Measurements from ENCODE around the gene ZP2.
A peak's percentile ranks its signal among the peaks of the same experiment; 100 is the strongest.
"Not testable (repeated sequence)": the region's sequence is repeated elsewhere in the genome, so short reads cannot be mapped to it uniquely, and the experiment has no call there.

The ZP2 gene

DNA sequence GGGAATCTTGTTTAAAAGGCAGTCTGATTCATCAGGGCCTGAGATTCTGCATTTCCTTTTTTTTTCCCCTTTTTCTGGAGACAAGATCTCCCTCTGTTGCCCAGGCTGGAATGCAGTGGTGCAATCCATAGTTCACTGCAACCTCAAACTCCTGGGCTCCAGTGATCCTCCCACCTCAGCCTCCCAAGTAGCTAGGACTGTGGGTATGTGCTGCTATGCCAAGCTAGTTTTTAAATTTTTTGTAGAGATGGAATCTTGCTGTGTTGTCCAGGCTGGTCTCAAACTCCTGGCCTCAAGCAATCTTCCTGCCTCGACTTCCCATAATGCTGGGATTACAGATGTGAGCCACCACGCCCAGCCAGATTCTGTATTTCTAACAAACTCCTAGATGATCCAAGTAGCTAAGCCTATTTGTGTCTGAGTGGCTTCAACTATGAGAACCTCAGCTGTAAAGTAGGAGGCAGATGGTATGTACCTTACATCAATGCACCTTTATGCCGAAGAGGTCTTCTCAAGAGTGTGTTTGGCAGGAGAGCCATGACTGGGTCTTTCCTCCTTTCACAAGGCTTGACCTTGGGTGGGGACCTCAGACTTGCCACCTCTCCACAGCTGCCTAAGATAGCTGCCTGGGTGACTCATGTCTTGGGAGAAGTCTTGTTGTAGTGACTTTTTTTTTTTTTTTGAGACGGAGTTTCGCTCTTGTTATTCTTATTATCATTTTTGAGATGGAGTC lies 42.0 kb downstream of the ZP2 start:
- DNase-seq: no peak

DNA sequence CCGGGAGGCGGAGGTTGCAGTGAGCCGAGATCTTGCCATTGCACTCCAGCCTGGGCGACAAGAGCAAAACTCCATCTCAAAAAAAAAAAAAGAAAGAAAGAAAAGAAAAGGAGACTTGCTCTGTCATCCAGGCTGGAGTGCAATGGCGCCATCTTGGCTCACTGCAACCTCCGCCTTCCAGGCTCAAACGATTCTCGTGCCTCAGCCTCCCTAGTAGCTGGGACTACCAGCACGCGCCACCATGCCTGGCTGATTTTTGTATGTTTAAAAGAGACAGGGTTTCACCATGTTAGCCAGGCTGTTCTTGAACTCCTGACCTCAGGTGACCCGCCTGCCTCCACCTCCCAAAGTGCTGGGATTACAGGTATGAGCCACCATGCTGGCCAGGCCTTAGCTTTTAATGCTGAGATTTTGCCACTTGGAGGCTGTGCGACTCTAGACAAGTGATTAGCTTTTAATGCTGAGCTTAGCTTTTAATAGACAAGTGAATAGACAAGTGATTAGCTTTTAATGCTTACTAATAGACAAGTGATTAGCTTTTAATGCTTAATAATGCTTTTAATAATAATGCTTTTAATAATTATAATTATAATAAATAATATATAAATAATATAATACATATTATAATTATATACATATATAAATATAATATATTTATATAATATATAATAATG lies 43.3 kb downstream of the ZP2 start:
- DNase-seq: no peak

DNA sequence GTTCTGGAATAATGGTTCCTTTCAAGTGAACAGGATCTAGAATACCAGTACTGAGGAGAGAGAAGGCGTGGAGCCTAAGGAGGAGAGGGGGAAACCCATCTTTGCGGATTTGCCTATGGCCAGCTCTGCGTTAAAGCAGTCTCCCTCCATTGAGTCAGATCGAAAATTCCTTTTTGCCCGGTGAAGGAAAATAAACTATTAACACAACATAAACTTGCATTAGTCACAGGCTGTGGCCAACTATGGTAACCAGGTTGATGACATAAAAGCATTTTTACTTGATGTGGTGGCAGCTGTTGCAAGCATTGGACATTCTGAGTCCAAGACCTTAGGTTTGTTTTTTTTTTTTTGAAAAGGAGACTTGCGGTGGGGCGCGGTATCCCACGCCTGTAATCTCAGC lies 44.0 kb downstream of the ZP2 start:
- DNase-seq: no peak

DNA sequence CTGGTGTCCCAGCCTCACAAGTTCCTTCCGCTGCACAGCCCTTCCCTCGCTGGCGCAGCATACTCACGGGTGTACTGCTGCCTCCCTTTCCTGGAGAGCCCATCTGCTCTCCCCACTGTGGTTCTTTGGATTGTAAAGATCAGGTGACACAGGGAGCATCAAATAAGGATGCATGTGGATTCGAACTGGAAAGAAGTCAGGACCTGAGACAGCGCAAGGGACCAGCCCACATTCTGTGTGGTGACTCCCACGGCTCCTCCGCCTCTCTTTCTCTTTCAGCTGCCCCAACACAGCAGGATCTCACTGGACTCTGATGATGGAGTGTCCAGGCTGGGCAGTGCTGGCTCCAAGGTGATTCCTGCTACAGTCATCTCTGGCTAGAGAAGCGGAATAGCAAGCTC lies 44.8 kb downstream of the ZP2 start:
- DNase-seq: peak; percentile 50 to 82

DNA sequence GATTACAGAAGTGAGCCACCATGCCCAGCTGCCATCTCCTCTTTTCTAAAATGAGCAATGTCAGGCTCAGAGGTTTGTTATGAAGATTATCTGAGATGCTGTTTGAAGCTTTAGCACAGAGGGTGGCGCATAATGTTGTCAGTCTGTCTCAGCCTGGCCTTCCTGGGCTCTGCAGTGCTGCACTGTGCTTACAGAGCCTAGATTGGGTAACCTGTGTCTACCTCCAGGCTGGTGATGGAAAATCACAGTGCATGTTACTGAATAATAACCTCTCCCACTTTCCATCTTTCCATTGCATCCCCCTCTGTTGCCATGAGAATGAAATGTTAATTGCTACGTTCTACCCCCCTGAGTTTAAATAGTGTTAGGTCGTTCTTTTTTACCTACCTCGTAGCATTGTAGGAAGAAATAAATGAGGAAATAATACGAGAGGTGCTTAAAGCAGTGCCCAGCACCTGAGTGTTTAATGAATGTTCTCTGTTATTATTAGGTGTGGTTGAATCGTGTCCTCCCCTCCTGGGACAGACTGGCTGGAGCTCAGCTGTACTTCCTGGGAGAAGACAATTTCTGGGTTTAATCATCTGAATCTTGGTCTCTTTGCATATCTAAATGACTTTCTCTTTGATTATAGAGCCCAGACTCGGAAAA lies 46.7 kb downstream of the ZP2 start:
- DNase-seq: no peak

DNA sequence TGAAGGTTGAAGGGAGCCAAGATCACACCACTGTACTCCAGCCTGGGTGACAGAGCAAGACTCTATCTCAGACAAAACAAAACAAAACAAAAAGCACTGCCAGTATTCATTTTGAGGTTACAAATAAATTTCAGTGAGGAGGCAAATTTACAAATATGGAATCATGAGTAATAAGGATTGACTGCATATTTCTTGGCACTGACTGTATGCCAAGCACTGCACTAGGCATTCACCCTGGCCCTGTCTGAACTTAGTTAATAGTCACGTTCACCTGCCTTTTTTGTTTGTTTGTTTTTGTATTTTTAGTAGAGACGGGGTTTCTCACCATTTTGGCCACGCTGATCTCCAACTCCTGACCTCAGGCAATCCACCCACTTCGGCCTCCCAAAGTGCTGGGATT lies 47.8 kb downstream of the ZP2 start:
- DNase-seq: no peak

DNA sequence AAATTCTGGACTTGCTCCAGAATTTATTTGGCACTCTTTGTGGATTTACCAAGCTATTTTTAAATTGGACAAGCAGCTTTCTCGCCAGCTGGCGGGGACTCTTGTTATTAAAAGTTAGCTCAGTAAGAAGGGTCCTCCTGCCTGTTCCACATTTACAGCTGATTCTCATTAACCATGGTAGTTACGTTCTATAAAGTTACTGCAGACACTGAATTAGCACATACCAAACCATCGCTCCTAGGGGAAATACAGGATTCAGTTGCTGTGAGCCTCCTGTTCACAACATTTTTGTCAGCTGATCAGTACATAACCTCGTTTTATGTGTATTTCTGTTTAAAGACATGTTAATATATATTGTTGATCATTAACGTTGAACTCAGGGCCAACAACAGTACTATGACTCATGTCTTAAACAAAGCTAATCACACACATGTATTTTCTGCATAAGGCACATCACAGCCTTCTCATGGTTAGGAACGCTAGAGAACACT lies 48.7 kb downstream of the ZP2 start:
- peak in 1 of 2 experiments; percentile 52 for DNase-seq

DNA sequence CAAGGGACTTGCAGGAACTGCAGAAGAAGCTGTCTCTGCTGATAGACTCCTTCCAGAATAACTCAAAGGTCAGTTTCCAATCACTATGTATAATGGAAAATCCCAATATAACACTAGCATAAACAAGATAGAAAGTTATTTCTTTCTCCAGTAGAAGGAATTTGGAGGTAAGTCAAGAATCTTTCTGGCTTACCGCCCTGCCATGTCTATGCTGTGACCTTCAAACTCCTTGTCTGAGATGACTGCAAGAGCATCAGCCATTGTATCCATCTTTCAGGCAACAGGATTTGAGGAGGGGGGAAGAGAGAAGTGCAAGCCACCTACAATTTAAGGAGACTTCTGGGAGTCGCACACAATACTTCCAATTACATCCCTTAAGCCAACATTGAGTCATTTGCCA lies 50.2 kb downstream of the ZP2 start:
- DNase-seq: no peak

DNA sequence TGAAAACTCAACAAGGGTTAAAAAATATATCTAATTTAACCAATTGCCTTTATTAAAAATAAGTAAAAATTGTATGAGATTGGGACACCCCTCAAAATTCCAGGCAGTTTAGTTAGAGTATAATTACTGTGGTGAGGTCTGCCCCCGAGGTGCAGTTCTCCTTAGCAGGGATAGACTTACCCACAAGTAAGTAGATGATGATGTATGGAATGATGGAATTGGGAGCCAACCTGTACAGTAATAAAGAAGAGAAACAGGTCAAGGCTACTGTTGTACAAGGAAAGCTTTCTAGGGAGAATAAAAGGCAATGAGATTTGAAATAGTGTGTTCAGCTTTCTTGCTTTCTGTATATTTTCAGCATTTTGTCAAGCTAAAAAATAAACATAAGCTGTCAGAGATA lies 51.1 kb downstream of the ZP2 start:
- no peak for DNase-seq

DNA sequence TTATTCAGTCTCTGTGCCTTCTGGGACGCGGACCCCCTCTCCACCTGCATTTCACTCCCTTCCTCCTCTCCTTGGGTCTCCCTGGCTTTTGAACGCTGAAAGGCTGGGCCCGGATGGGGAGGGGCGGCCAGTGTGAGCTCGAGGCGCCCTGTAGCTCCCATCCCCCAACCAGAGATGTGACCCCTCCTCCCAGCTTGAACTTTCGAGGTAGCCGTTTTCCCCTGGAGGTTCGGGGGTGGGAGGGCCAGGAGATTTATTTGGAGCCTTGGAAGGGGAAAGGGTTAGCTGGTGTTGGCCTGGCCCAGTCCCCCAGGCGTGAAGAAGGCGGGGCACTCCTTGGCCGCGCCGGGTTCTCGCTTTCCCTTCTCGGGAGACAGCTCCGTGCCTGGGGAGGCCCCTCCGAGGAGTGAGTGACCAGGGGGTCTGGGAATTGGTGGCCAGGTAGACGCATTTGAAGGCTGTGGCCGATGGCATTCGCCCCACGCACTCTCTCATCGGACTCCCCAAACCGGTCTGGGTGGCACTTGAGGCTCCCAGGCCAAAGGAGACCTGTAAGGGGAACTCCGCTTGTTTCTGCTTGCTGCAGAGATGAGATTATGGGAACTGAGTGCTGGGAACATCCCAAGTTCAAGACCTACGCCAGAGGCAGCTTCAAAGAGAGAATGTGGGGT lies 52.0 kb downstream of the ZP2 start:
- no peak for DNase-seq

DNA sequence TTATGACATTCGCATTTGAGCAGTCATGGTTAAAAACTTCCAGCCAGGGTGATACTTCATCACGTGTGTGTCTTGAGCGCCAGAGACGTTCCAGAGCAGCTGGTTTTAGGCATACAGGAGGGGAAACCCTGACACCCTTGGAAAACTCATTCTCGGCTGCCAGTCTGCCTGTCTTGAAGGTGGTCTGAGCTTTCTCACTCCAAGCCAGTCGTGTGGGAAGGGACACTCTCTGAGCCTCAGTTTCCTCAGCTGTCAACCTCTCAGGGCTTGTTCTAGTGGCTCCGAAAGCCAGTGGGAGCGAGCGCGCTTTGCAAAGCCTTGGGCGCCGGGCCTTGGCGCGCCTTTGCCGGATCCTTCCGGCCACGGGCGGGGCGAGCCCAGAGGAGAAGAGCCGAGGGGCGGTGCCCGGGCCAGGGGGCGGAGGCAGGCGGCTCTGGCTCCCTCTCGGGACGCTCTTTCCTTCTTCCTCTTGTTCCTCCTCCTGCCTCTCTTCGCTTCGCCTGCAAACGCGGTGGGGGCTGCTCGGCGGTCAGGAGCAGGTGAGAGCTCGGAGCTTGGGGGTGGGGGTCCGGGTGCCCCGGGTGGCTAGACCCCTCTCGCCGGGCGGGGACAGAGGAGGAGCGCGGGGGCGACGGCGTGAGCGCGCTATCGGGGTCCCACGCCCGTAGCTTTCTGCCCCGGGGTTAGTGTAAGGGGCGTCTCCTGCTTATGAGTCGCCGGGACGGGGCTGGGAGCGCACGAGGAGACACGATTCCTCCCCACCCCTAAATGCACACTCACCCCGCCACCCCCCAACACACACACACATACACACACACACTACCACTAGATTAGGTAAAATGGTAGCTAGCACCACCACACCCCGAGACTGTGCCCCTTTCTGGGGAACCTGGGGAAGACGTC lies 52.9 kb downstream of the ZP2 start, which contains the start of gene LDAF1:
Gene LDAF1, plus strand, starts transcription at position 467 of the 903 bp plus-strand sequence. CDS start 2,509 bp downstream, outside the sequence.
- DNase-seq: peak; percentile 36 to 63

DNA sequence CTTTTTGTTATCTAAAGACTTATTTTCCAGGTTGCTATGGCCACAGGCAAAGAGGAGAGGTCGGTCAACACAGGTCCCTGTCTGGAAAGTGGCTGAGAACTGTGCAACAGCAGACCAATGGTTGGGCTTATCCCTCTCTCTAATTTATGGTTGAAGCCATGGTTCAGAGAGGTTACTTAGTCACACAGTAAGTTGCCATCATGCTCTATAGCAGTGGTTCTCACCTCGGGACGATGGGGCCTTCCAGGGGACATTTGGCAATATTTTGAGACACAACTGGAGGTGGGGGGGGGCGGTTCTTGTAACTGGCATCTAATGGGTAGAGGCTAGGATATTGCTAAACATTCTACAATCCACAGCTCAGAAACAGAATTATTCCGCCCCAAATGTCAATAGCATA lies 53.7 kb downstream of the ZP2 start:
- no peak for DNase-seq

DNA sequence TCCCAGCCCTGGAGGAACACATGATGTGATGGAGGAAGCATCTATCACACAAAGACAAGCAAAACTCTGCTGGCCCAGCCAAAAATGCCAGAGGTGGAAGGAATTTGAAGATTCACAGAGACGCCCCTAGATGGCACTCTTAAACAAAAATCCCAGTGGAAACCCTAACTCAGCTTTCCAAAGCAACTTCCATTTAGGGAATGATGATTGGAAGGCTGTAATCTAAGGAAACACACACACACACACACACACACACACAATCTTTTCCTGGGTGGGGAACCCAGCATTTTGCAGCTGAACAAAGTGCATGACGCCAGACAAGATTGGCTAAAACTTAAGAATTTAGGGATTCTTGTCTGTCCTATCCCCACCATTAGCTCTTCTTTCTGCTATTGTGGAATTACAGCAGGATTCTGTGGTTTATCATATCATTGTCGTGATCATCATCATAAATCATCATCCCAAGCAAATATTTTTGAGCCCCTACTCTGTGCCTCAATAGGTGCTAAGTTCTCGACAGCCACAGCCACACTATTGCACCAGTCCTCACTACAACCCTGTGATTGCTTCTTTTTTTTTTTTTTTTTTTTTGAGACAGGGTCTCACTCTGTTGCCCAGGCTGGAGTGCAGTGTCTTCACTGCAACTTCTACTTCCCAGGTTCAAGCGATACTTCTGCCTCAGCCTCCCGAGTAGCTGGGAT lies 54.5 kb downstream of the ZP2 start:
- peak; percentile 39 to 75 for DNase-seq

DNA sequence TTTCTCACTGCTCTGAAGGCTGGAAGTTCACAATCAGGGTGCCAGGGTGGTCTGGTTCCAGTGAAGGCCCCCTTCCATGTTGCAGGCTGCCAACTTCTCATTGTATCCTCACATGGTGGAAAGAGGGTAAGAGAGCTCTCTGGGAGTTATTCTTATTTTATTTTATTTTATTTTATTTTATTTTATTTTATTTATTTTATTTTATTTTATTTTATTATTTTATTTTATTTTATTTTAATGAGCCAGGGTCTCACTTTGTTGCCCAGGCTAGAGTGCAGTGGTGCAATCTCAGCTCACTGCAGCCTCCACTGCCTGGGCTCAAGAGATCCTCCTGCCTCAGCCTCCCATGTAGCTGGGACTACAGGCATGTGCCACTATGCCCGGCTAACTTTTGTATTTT lies 55.4 kb downstream of the ZP2 start:
- DNase-seq: not testable (repeated sequence)

DNA sequence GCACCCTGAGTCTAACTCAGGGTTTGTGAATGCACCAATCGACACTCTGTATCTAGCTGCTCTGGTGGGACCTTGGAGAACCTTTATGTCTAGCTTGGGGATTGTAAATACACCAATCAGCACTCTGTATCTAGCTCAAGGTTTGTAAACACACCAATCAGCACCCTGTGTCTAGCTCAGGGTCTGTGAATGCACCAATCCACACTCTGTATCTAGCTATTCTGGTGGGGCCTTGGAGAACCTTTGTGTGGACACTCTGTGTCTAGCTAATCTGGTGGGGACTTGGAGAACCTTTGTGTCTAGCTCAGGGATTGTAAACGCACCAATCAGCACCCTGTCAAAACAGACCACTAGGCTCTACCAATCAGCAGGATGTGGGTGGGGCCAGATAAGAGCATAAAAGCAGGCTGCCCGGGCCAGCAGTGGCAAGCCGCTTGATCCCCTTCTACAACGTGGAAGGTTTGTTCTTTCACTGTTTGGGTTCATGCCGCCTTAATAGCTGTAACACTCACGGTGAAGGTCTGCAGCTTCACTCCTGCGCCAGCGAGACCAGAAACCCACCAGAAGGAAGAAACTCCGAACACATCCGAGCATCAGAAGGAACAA lies 58.1 kb downstream of the ZP2 start:
- DNase-seq: peak in 1 of 2 experiments; percentile 30

DNA sequence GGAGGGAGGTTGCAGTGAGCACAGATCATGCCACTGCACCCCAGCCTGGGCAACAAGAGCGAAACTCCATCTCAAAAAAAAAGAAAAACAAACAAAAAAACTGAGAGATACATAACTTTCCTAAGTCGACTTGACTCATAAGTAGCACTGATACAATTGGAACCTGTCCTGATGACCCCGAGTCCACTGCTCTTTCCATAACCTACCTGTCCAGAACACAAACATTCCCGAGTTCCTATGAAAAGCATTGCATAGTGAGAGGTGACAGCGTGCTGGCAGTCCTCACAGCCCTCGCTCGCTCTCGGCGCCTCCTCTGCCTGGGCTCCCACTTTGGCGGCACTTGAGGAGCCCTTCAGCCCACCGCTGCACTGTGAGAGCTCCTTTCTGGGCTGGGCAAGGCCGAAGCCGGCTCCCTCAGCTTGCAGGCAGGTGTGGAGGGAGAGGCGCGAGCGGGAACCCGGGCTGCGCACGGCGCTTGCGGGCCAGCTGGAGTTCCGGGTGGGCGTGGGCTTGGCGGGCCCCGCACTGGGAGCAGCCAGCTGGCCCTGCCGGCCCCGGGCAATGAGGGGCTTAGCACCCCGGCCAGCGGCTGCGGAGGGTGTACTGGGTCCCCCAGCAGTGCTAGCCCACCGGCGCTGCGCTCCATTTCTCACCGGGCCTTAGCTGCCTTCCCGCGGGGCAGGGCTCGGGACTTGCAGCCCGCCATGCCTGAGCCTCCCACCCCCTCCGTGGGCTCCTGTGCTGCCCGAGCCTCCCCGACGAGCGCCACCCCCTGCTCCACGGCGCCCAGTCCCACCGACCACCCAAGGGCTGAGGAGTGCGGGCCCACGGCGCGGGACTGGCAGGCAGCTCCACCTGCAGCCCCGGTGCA lies 59.0 kb downstream of the ZP2 start:
- DNase-seq: peak in 1 of 2 experiments; percentile 46

DNA sequence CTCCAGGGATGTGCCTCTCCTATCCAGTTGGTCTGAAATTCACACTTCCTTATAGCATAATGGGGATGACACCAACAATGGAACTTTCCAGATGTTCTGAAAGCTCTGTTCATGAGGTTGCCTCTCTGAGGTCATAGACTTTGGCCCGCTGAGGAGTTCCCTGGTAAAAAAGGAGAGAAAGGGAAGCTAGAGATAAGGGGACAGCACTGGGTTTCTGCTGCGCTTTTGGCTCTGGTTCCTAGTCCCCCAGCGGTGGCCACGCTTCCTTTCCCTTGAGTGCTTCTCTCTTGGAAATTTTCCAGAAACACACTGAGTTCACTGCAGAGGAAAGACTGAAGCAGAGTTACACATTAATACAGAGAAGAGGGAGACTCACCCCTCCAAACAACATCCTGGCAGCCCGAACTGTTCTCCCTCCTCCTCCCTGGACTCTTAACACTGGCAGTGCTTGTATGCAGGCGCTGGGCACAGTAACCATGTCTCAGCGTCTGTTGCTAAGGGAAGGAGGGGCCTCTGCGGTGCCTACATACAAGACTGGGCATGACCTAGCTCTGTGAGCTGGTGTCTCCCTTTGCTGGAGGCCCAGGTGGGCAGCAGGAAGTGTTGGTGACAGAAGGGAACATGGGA lies 60.9 kb downstream of the ZP2 start, which contains the start of gene DNAH3:
Gene DNAH3, minus strand, starts transcription at position 472 of the 627 bp plus-strand sequence. CDS start 527 bp downstream, outside the sequence.
- peak in 1 of 2 experiments; percentile 45 for DNase-seq
